HuH-7.5 (cell line): Measurements from ENCODE around the gene GDI1.

Source experiments
- DNase-seq: peaks from one replicate; pipeline ENCODE4 v3.0.0; 2011; ENCODE audit warnings: low spot score

The GDI1 gene

DNA sequence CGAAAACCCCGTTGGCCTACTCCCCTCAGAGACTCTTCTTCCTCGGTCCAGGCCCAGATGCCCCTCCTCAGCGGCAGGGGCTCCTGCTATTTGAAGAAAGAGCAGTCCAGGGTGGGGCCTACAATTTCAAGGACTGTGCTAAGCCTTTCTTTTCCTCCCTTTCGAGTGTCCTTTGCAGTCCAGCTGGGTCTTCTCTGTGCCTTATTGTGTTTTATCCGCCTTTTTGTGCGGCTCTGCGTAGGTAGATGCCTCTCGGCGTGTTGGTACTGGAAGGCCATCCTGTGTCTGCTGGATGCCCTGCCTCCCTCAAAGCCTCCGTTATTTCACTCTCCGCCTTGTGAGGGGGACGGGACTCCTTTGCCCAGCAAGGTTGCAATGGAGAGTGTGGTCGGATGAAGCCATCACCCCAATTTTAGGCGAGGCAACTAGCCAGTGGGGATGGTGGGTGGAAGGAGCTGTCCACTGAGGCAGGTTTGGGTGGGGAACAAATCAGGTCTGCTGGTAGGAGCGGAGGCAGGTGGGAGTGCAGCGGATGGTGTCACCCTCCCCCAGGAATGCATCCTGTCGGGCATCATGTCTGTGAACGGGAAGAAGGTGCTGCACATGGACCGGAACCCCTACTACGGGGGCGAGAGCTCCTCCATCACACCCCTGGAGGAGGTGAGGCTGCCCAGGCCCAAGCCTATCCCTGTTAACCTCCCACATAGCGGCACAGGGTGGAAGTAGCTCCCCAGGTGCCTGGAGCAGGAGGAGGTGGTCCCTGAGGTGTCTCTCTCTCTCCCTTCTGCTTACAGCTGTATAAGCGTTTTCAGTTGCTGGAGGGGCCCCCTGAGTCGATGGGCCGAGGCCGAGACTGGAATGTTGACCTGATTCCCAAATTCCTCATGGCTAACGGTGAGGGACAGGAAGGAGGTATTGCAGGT, 1.3 kb downstream of the GDI1 start:
- no peak for DNase-seq

DNA sequence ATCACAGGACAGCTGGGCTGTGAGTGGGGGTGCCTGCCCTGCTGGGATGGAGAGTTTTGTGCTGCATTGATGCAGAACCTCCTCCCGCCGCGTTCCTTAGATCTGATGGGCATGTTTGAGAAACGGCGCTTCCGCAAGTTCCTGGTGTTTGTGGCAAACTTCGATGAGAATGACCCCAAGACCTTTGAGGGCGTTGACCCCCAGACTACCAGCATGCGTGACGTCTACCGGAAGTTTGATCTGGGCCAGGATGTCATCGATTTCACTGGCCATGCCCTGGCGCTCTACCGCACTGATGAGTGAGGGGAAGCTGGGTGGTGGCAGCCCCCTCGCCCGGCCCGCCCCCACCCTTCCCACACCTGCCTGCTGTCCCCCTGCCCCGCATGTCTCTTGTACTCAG, 2.9 kb downstream of the GDI1 start:
- DNase-seq: no peak

DNA sequence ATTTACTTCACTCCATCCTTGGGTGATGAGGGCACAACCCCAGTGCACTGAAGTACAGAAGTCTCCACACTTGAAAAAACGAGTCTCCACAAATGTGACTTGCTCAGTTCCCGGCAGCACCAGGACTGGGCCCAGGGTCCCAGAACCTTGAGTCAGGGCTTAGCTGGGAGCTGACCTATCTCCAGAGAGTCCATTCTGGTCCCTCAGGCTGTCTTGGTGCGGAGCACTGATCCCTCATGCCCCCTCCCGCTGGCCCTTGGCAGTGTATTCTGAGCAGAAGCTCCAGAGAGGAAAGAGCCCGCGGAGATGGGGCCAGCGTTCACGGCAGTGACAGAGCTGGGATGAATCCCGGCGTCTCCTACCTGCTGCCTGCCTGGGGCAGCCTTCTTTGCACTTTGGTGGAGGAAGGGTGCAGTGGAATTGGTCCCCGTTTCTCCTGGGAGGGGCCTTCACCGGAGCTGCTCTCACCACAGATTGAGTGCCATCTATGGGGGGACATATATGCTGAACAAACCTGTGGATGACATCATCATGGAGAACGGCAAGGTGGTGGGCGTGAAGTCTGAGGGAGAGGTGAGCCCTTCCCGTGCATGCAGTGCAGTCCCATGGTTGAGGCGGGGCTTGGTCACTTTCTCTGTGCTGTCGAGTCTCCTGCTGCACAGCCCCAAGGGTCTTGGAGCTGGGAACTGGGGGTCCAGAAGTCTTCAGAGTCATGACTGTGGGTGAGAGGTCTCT, 3.8 kb downstream of the GDI1 start:
- DNase-seq: no peak

DNA sequence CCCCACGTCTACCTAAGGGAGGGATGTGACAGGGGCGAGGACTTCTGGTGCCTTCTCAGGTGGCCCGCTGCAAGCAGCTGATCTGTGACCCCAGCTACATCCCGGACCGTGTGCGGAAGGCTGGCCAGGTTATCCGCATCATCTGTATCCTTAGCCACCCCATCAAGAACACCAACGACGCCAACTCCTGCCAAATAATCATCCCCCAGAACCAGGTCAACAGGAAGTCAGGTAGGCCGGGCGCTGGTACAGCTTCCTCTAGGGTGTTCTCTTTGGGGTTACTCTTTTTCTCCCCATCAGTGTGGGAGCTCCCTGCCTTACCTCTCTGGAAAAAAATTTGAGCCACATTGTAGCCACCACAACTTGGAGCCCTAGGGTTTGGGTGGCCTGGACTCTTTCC, 4.6 kb downstream of the GDI1 start:
- DNase-seq: no peak

DNA sequence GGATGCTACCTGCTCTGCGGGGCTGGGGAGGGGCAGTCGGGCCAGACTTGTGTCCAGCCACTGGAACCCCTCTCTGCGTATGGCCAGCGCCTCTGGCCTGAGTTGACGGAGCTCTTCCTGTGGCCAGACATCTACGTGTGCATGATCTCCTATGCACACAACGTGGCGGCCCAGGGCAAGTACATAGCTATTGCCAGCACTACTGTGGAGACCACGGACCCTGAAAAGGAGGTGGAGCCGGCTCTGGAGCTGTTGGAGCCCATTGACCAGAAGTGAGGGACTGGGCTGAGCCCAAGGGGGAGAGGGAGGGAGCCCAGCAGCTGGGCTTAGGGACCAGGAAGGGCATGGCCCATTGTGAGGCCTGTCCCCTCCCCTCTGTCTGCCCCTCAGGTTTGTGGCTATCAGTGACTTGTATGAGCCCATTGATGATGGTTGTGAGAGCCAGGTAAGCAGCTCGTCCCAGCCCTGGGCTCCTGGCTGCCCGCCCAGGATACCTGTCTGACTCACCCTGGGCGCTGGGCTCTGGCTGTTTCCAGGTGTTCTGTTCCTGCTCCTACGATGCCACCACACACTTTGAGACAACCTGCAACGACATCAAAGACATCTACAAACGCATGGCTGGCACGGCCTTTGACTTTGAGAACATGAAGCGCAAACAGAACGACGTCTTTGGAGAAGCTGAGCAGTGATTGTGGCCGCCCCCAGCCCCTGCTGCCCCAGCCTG, 5.2 kb downstream of the GDI1 start:
- DNase-seq: no peak

DNA sequence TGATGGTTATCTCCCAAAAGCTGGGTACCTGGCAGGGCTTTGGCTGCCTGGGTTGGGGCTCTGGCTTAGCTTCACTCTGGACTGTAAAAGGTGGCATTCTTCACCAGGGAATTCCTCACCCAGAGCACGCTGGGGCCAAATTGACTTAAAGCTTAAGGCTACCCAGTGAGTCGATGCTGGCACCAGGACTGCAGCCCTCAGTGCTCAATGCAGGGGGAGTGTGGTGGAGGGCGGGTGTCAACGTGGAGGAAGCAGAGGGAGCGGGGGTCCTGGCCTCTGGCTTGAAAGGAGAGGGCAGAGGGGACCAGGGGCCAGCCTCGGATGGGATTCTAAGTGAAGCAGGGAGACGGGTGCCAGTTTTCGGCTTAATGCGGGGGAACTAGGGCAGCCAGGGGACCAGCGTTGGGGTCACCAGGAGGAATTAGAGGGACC, 6.5 kb downstream of the GDI1 start:
- no peak for DNase-seq

DNA sequence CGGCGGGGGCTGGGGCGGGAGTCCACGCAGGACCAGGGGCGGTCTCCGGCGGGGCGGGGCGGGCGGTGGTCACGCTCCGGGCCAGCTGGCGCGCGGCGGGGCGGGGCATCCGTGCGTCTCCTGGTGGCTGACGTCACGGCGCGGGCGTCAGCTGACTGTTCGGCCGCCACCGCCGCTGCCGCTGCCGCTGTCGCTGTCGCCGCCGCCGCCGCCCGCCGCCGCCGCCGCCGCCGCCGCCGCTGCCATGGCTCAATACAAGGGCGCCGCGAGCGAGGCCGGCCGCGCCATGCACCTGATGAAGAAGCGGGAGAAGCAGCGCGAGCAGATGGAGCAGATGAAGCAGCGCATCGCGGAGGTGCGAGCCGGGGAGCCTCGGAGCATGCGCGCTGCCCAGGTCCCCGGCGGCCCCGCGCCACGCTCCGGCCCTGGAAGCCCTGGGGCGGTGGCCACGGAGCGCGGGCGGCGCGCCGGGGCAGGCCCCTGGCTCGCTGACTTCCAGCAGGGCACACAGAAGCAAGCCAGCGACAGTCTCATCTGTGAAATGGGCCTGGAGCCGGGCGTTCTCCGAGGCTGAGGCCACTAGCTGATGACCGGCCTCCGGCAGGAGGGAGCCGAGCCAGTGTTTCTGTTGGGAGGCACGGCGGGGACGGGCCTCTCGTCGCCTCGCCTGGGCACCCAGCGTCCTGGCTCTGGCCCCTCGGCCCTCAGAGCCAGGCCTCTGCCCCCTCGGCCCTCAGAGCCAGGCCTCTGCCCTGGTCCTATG, 7.2 kb downstream of the GDI1 start, which contains the start of gene FAM50A:
Gene FAM50A, plus strand, starts transcription at position 150 of the 763 bp plus-strand sequence. Its CDS starts 95 bp downstream, at position 245.
- peak; percentile 79 for DNase-seq

DNA sequence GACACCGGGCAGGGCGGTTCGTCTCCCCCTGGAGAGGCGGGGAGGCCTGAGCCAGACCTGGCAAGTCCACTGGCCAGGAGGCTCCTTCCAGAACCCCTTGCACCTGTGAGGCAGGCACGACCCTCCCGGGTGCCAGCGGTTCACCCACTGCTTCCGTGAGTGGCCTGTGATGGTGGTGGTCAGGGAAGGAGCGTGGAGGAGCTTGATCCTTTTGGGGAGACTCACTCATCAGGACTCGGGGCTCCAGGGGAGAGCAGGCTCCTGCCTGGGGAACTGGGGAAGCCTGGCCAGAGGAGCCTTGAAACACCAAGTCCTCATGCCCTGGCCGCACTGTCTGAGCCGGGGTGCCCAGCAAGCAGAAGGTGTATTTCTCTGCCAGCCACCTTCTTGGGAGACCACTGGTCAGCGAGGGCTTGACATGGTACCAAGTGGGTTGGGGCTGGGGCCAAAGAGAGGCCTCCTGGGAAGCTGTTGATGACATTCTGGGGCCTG, 7.8 kb downstream of the GDI1 start:
- DNase-seq: no peak

DNA sequence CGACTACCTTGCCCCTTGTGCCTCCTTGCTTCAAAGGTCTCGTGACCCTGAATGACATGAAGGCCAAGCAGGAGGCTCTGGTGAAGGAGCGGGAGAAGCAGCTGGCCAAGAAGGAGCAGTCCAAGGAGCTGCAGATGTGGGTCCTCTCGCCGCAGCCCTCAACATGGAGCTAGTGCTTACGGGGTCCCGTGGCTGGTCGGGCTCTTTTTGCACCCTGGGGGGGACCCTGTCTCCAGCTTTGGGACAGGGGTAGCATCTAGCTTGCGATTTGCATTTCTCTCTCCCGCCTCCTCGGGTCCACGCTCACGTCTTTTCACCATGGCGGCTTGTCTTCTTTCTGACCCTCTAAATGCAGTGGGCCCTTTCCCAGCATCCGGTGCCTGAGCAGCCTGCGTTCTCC, 8.8 kb downstream of the GDI1 start:
- no peak for DNase-seq

DNA sequence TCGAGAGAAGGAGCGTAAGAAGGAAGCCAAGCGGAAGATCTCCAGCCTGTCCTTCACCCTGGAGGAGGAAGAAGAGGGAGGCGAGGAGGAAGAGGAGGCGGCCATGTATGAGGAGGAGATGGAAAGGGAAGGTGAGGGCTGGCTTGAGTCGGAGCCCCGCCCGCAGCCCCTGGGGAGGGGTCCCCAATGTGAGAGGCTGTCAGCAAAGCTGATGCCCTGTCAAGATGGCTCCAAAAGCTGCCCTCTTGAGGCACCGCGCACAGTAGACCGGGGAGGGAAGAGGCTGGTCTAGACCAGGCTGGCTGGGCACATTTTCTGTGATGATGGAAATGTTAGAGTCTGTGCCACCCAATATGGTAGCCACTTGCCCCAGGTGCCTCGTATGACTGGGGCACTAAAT, 9.5 kb downstream of the GDI1 start:
- DNase-seq: no peak

DNA sequence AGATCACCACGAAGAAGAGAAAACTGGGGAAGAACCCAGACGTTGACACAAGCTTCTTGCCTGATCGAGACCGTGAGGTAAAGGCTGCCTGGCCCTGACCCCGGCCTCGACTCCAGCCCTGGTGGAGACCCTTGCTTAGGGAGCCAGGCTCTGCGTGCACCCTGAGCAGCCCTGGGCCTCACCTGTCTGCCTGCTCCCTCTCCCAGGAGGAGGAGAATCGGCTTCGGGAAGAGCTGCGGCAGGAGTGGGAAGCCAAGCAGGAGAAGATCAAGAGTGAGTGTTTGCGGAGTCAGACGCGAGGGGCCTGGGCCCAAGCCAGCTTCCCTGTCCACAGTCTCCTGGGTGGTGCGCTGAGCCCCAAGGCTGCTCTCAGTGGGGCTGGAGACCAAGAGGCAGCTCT, 11.5 kb downstream of the GDI1 start:
- no peak for DNase-seq

DNA sequence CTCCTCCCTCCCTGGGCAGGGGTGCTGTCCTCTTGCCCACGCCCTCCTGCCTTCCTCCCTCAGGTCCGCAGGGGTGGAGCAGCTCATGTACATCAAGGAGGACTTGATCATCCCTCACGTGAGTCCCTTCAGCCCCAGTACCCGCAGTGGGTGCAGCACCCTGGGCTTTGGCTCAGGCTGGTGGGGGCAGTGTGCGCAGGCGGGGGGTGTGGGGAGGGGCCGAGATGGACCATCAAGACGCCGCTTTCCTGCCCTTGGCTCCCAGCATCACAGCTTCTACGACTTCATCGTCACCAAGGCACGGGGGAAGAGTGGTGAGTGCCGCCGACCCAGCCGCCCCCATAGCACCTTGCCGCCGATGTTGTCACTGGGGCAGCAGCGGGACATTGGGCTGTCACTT, 12.7 kb downstream of the GDI1 start:
- no peak for DNase-seq

DNA sequence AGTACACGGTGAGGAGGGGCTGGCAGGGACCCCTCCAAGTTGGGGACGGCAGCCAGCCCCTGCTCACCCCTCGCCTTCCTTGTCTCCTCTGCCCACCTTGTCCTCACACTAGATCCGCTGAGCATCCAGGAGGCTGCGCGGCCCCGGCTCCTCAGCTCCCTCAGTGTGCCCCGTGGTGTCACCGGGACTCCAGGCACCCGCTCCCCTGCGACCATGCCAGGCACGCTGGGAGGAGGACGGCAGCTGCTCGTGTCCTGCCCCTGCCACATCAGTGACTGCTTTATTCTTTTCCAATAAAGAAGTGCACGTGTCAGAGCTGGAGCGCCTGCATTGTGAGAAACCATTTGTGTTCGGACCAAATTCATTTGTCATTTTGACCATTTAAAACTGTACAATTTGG, 13.4 kb downstream of the GDI1 start:
- DNase-seq: no peak

DNA sequence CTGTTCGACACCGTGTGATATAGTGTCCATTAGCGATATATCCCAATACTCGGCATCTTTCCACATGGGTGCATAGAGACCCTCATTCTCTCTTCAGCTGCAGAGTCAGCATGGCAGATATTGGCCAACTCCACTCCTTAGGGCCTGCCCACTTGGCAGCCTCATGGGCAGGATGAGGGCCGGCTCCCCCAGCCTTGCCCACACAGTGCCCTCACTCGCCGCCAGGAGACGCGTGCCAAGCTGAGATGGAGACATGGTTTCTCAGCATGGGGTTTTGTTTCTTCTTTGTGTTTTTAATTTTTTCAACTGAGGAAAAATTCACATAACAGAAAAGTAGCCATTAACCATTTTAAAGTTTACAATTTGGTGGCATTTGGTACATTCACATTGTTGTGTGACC, 15.9 kb downstream of the GDI1 start:
- no peak for DNase-seq

DNA sequence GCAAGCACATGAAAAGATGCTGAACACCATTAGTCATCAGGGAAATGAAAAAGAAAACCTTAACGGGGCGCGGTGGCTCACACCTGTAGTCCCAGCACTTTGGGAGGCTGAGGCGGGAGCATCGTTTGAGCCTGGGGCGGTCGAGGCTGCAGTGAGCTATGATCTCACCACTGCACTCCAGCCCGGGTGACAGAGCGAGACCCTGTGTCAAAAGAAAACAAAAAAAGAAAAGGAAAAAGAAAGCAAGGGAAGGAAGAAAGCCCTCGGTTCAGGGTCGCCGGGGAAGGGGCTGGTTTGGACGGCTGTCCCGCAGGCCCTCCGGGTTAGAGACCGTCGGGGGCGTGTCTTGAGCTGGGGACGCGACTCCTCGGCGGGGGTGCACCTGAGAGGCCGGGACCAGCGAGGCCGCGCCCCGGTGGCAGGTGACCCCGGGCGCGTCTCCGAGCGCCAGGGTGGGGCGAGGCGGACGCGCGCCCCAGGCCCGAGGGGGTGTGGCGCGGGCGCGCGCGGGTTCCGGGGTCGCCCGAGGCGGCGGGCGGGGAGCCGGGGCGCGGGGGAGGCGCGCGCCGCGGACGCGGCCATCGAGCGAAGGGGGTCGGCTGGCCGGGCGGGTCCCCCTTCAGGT, 20.6 kb downstream of the GDI1 start:
- peak; percentile 64 for DNase-seq

DNA sequence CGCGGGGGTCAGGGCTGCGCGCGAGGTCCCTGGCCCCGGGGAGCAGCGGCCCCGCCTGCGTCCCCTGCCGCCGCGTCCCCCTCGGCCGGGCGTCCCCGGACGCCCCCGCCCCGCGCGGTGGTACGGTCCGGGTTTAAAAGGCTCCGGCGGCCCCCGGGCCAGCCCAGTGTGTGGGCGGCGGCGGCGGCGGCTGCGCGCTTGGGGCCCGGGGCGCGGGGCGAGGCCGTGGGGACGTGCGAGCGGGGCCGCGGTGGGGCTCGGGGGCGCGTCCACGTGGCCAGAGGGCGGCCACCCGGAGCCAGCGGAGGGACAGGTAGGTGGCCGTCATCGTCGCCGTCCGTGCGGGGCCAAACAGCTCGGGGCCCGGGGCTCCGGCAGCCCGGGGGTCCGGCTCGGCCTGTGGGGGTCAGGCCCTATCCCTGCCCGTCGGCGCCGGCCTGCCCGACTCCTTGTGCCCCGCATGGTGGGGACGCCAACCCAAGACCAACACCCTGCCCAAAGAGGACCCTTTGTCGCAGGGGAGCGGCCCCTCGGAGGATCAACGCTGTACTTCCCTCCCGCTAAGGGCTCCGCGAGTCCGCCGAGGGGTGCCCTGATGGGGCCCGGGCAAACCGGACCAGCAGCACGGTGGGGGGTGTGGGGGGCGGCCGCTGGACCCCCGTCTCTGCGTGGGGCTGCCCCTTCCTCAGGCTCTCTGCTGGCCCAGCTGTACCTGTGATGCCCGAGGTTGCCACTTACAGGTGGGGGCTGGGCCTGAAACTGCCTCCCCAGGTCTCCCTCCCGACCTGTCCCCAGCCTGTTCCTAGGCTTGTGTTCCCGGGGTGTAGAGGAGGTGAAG, 21.4 kb downstream of the GDI1 start, which contains the start of gene PLXNA3:
Gene PLXNA3, plus strand, starts transcription at position 166 of the 838 bp plus-strand sequence. CDS start 1,903 bp downstream, outside the sequence.
- DNase-seq: no peak

DNA sequence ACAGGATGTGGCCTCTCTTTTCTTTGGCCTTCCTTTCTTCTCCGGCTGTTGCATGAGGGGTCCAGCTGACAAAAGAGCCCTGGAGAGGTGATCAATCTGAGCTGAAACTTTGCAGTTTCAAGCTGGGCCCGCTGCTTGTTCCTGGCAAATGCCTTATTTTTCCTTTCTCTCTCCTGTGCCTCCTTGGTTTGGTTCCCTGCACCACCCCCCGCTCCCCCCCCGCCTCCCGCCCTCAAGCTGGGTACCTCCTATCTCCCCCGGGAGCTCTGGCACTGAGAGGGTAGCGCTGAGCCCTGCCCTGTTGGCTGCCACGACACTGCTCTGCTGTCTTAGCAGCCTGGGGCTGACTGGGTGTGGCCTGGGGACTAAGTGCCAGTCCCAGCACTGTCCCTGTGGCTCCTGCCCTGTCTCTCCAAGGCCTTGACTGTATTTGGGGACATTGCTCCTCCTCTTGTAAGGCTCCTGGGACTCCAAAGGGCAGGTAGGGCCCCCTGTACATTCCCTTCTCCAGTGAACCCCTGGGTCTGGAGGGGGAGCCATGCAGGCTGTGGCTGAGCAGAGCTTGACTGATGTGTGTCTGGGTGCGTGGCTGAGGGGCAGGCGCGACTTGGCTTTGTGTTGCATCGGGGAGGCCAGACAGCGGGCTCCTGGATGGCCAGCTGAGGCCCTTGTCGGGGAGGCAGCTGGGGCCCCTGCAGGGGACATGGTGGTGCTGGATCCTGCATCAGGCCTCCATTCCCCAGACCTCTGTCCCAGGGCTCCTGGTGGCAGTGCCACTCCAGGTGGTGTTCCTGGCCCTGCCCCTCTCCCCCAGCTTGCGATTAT, 22.2 kb downstream of the GDI1 start:
- DNase-seq: no peak

DNA sequence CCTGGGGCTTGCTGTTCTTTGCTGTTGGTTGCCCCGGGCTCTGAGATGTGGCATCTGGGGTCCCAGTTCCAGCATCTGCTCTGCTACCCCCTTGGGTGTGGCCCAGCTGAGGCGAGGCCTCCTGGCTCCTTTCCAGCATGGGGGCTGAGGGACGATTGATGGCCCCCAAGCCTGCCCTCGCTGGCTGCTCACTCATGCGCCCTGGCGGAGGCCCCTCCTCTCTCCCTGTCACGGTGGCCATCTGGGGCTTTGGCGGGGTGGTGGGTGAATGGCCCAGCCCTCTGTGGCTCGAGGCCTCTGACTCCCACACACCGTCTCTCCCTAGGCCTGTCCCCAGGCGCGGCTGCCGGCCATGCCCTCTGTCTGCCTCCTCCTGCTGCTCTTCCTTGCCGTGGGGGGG, 22.9 kb downstream of the GDI1 start:
- DNase-seq: no peak

DNA sequence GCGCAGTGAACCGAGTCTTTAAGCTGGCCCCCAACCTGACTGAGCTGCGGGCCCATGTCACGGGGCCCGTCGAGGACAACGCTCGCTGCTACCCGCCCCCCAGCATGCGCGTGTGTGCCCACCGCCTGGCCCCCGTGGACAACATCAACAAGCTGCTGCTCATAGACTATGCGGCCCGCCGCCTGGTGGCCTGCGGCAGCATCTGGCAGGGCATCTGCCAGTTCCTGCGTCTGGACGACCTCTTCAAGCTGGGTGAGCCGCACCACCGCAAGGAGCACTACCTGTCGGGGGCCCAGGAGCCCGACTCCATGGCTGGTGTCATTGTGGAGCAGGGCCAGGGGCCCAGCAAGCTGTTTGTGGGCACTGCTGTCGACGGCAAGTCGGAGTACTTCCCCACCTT, 23.4 kb downstream of the GDI1 start:
- no peak for DNase-seq
